BLaER1 treated with 17β-estradiol and CSF1 and Interleukin-3, amounts not matched to agents 10 nM and 100 nM (cell line): ENCODE results near the gene PPP1R14D.
"Not testable (repeated sequence)": the region's sequence is repeated elsewhere in the genome, so short reads cannot be mapped to it uniquely, and the experiment has no call there.

Source experiments
- H3K27ac ChIP-seq, 11 experiments: shearing (Covaris generic); formaldehyde crosslinking; 2 replicates each; pipeline ENCODE4 v1.8.1; 2022
- H3K27me3 ChIP-seq, 11 experiments: shearing (Covaris generic); formaldehyde crosslinking; 2 replicates each; pipeline ENCODE4 v1.8.1; 2022
- H3K36me3 ChIP-seq, 11 experiments: shearing (Covaris generic); formaldehyde crosslinking; 2 replicates each; pipeline ENCODE4 v1.8.1; 2022
- H3K4me1 ChIP-seq, 10 experiments: shearing (Covaris generic); formaldehyde crosslinking; 2 replicates each; pipeline ENCODE4 v1.8.1; 2022
- H3K4me2 ChIP-seq, 11 experiments: shearing (Covaris generic); formaldehyde crosslinking; 2 replicates each; pipeline ENCODE4 v1.8.1; 2022
- H3K4me3 ChIP-seq, 10 experiments: shearing (Covaris generic); formaldehyde crosslinking; 2 replicates each; pipeline ENCODE4 v1.8.1; 2022
- H3K9ac ChIP-seq, 11 experiments: shearing (Covaris generic); formaldehyde crosslinking; 2 replicates each; pipeline ENCODE4 v1.8.1; 2022
- H3K9me3 ChIP-seq, 11 experiments: shearing (Covaris generic); formaldehyde crosslinking; replicated peaks in 1 of 11; 2 replicates each; pipeline ENCODE4 v1.8.1; 2022
- H4K20me1 ChIP-seq, 11 experiments: shearing (Covaris generic); formaldehyde crosslinking; 2 replicates each; pipeline ENCODE4 v1.8.1; 2022
- Cebpa-rat ChIP-seq, 11 experiments: shearing (Covaris generic); IDR thresholded peaks; 2 replicates each; pipeline ENCODE4 v1.8.1; 2022

The PPP1R14D gene

DNA sequence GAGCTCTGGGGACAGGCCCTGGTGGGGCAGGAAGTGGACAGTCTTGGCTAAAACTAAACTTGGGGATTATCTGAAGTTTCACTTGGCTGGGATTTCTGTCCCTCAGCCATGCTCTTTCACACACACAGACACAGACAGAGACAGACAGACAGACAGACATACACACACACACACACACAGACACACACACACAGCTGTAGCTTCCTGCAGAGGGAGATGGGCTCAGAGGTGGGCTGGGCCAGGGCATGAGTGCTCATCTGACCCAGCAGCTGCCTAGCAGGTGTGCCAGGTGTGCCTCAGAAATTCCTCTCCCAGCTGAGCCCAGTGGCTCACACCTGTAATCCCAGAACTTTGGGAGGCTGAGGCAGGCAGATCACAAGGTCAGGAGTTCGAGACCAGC is 42.2 kb upstream of the PPP1R14D start:
- Histone ChIP-seq H3K4me3 (no peak overlapping the region), H3K9ac (no peak overlapping the region), H3K9me3 (no peaks in the 10 kb centered on the region), H3K27me3 (0 out of 22 replicates have a peak, but pooled peaks cover 0 to 4% (median 0%) of the 10 kb centered on the region in 11 experiments), H4K20me1 (peaks cover 0 to 10% (median 0%) of the 10 kb centered on the region in 11 experiments; a peak in 1 of 22 replicates), H3K36me3 (no peaks in the 10 kb centered on the region), H3K27ac (no peak overlapping the region), H3K4me2 (0 out of 22 replicates have a peak overlapping the region, but pooled peaks of 2 of the 11 experiments have one; percentile 72 to 91), H3K4me1 (peaks cover 20 to 49% (median 40%) of the 10 kb centered on the region in 10 experiments)
- TF ChIP-seq Cebpa-rat (IDR thresholded peaks at IDR 0.05): no peak

DNA sequence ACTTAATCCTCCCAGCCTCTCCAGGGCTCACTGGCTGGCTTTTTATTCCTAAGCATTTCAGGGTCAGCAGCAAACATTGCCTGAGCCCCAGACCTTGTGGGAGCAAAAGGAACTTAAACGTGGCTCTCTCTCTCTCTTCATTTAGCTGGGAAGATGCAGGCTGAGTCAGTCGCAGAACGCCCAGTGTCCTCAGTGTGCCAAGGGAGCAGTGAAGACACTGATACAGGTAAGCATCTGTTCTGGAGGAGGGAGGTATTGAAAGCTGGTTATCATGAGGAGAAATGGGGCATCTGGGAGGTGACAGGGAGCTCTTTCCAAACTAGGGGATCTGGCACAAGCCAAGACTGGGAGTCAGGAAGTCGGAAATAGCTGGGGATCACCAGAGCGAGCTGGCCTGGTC is 41.2 kb upstream of the PPP1R14D start:
- peaks cover 24 to 55% (median 40%) of the 10 kb centered on the region in 10 experiments for H3K4me1 ChIP-seq
- no peaks in the 10 kb centered on the region for H3K9me3 ChIP-seq
- TF ChIP-seq Cebpa-rat (IDR thresholded peaks at IDR 0.05): no peak
- H3K4me2 ChIP-seq: no peak overlapping the region
- H3K36me3 ChIP-seq: no peaks in the 10 kb centered on the region
- H3K9ac ChIP-seq: no peak overlapping the region
- peaks cover 0 to 10% (median 0%) of the 10 kb centered on the region in 11 experiments; a peak in 1 of 22 replicates for H4K20me1 ChIP-seq
- H3K27ac ChIP-seq: no peak overlapping the region
- no peak overlapping the region for H3K4me3 ChIP-seq
- 0 out of 22 replicates have a peak, but pooled peaks cover 0 to 4% (median 0%) of the 10 kb centered on the region in 11 experiments for H3K27me3 ChIP-seq

DNA sequence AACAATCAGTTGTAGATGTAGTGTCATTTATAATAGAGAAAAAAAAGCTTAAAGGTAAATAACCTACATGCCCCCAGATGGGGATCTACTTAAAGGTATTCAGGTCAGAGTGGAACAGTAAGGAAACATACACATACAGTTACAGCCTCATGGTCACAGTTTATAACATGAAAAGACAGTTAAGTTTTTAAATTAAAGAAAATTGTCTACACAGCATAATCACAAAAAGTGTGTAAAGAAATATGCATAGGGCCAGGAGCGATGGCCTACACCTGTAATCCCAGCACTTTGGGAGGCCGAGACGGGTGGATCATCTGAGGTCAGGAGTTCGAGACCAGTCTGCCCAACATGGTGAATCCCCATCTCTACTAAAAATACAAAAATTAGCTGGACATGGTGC is 38.7 kb upstream of the PPP1R14D start:
- no peak overlapping the region for H3K4me3 ChIP-seq
- H3K27me3 ChIP-seq: no peaks in the 10 kb centered on the region
- H3K36me3 ChIP-seq: no peaks in the 10 kb centered on the region
- no peaks in the 10 kb centered on the region for H3K9me3 ChIP-seq
- no peak for TF ChIP-seq Cebpa-rat (IDR thresholded peaks at IDR 0.05)
- no peak overlapping the region for H3K4me2 ChIP-seq
- no peak overlapping the region for H3K9ac ChIP-seq
- H3K4me1 ChIP-seq: peaks cover 9 to 37% (median 21%) of the 10 kb centered on the region in 10 experiments
- no peaks in the 10 kb centered on the region for H4K20me1 ChIP-seq
- no peak overlapping the region for H3K27ac ChIP-seq

DNA sequence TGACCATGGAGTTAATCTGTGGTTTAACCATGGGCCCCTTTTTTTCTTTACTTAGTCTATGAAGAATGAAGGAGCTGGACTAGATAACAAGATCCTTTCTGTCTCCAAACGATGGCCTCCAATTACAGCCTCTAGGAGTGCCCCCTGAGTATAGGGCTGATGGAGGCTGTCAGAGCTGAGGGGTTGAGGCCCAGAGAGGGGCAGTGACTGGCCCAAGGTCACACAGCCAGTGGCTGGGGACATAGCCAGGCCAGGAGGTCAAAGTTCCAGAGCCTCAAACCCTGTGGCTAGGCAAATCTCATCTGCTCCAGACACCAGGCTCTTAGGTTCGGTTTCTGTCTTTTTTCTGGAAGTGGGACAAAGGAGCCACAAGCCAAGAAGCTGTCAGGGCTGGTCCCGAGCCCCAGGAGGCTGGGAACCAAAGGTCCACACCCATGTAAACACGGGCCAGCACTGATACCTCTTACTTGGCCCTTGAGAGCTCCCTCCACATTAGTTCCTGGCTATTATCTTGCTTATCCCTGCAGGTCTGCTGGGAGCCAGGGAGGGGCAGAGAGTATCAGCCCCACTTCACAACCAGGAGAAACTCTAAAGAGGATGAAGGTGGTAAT is 35.3 kb upstream of the PPP1R14D start:
- Histone ChIP-seq H3K36me3 (peaks cover 0 to 2% (median 0%) of the 10 kb centered on the region in 11 experiments; a peak in 5 of 22 replicates), H3K9ac (no peak overlapping the region), H3K4me2 (no peak overlapping the region), H3K27ac (no peak overlapping the region), H3K27me3 (no peaks in the 10 kb centered on the region), H3K9me3 (no peaks in the 10 kb centered on the region), H3K4me3 (no peak overlapping the region), H4K20me1 (no peaks in the 10 kb centered on the region), H3K4me1 (peaks cover 0 to 52% (median 35%) of the 10 kb centered on the region in 10 experiments; a peak in 17 of 20 replicates)
- TF ChIP-seq Cebpa-rat (IDR thresholded peaks at IDR 0.05): no peak

DNA sequence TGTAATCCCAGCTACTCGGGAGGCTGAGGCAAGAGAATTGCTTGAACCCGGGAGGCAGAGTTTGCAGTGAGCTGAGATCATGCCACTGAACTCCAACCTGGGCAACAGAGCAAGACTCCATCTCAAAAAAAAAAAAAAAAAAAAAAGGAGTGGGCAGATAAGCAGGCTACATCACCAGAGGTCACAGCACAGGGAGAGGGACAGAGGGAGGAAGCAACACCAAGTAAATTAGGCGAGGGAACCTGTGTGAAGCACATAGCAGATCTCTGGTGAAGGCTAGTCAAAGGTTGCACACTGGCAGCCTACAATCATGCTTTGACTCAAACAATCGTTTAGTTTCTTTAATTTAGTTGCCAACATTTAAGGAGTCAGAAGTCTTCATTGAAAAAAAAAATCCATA is 32.6 kb upstream of the PPP1R14D start:
- H3K27me3 ChIP-seq, H3K9ac ChIP-seq, H3K9me3 ChIP-seq, H3K27ac ChIP-seq, H3K4me3 ChIP-seq: not testable (repeated sequence)
- Histone ChIP-seq H3K36me3 (peaks cover 9 to 22% (median 15%) of the 10 kb centered on the region in 11 experiments), H3K4me2 (peak overlapping the region in 5 of 11 experiments; percentile 44 to 68 (median 60); a peak in 7 of 22 replicates), H3K4me1 (peaks cover 0 to 70% (median 39%) of the 10 kb centered on the region in 10 experiments; a peak in 17 of 20 replicates), H4K20me1 (peaks cover 0 to 10% (median 0%) of the 10 kb centered on the region in 11 experiments; a peak in 2 of 22 replicates)

DNA sequence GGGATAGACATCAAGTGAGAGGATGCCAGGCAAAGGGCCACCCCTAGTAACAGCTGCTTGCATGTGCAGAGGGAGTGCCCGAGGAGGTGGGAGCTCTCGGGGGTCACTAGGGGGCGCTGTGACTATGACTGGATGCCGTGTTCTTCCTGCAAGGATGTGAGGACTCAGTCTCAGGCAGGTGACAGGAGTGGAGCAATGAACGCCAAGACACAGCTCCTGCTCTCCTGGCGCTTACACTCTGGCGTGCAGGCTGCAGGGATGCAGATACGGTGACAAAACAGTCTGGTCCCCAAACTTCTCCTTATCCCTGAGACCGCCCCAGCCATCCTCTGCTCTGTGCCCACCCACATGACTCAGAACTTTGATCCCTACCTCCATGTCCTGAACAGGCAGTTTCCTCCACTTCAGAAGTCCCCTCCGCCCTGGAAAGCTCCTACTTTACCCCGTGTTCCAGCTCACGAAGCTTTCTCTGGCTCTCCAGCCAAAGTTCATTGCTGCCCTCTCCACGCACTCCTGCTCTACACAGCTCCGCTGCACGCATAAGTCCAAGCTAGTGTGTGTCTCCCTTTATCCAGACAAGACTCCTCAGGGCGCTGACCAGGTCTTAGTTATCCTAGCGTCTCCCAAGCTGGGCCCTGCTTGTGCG is 30.8 kb upstream of the PPP1R14D start:
- no peaks in the 10 kb centered on the region for H3K9me3 ChIP-seq
- no peaks in the 10 kb centered on the region for H3K27me3 ChIP-seq
- H3K9ac ChIP-seq: no peak overlapping the region
- peaks cover 0 to 16% (median 0%) of the 10 kb centered on the region in 11 experiments; a peak in 2 of 22 replicates for H4K20me1 ChIP-seq
- TF ChIP-seq Cebpa-rat (IDR thresholded peaks at IDR 0.05): no peak
- H3K4me1 ChIP-seq: peaks cover 0 to 58% (median 29%) of the 10 kb centered on the region in 10 experiments; a peak in 12 of 20 replicates
- H3K4me3 ChIP-seq: no peak overlapping the region
- peaks cover 27 to 40% (median 34%) of the 10 kb centered on the region in 11 experiments for H3K36me3 ChIP-seq
- H3K4me2 ChIP-seq: peak overlapping the region in 4 of 11 experiments; percentile 59 to 68 (median 62); a peak in 5 of 22 replicates
- no peak overlapping the region for H3K27ac ChIP-seq

DNA sequence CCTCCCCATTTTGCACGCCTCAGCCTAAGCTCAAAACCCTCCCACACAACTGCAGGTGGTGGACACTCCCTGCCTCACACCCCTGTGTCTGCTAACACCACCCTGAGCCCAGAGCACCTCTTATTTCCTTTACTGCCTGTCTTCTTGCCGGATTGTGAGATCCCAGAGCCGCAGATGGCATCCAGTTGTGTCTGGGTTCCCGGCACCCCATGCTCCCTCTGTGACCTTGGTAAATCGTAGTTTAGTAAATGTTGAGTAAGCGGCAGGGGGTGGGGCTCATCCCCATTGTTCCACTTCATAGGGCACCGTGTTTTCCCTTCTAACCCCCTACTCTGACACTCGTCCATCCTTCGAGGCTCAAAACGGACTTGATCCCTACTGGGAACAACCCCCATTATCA is 30.2 kb upstream of the PPP1R14D start:
- Histone ChIP-seq H4K20me1 (peaks cover 0 to 16% (median 0%) of the 10 kb centered on the region in 11 experiments; a peak in 2 of 22 replicates), H3K36me3 (peaks cover 33 to 47% (median 40%) of the 10 kb centered on the region in 11 experiments), H3K9ac (0 out of 22 replicates have a peak overlapping the region, but pooled peaks of 1 of the 11 experiments have one; percentile 9), H3K4me3 (no peak overlapping the region), H3K27me3 (no peaks in the 10 kb centered on the region), H3K27ac (no peak overlapping the region), H3K9me3 (no peaks in the 10 kb centered on the region), H3K4me1 (peaks cover 0 to 58% (median 29%) of the 10 kb centered on the region in 10 experiments; a peak in 12 of 20 replicates), H3K4me2 (0 out of 22 replicates have a peak overlapping the region, but pooled peaks of 2 of the 11 experiments have one; percentile 14 to 60)
- TF ChIP-seq Cebpa-rat (IDR thresholded peaks at IDR 0.05): no peak

DNA sequence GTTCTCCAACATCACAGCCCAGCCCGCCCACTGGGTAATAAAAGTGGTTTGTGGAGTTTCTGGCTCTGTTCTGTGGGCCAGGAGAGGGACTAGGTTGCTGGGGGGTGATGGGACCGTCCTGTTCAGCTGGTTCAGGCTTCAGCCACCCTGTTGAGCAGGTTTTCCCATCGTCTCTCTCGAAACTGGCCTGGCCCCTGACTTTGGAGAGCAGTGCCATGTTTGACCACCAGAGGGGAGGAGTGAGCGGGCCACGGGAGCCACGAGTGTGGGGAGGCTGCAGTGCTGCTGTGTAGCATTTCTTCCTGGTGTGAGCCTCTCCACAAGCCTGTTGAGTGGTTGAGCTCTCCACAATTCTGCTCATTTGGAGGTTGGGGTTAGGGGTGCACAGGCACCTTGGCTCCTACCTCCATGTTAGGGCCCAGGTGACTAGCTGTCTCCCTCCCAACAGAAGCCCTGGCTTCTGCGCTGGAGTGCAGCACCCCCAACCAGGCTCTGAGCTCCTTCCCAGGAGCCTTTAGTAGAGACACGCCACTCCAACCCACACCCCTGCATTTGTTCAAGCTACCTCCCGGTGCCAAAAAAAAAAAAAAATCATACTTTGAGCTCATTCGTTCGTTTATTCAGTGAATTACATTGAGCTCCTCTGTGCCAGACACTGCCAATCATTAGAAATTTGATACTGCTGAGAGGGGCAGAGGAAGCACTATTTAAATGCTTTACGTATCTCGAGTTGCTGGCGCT is 29.3 kb upstream of the PPP1R14D start:
- H3K36me3 ChIP-seq: peaks cover 42 to 56% (median 49%) of the 10 kb centered on the region in 11 experiments
- peaks cover 0 to 58% (median 29%) of the 10 kb centered on the region in 10 experiments; a peak in 12 of 20 replicates for H3K4me1 ChIP-seq
- H3K27ac ChIP-seq: peak overlapping the region in 6 of 11 experiments; percentile 2 to 49 (median 23); a peak in 8 of 22 replicates
- H4K20me1 ChIP-seq: peaks cover 0 to 23% (median 0%) of the 10 kb centered on the region in 11 experiments; a peak in 5 of 22 replicates
- H3K9ac ChIP-seq: peak overlapping the region in 4 of 11 experiments; percentile 23 to 57 (median 41); a peak in 3 of 22 replicates
- H3K9me3 ChIP-seq: no peaks in the 10 kb centered on the region
- no peak overlapping the region for H3K4me3 ChIP-seq
- H3K4me2 ChIP-seq: peak overlapping the region in 4 of 11 experiments; percentile 30 to 78 (median 54); a peak in 6 of 22 replicates
- TF ChIP-seq Cebpa-rat (IDR thresholded peaks at IDR 0.05): no peak
- H3K27me3 ChIP-seq: no peaks in the 10 kb centered on the region
